Fibroblast of skin of abdomen (primary cell): ENCODE measurements around the gene UBE2E2.

Experiments used
- DNase-seq: peaks from one replicate; pipeline ENCODE4 v3.0.0-alpha.2; 2013

The UBE2E2 gene

GRCh38 chr3:23277688-23278087, 74.6 kb downstream of the UBE2E2 start:
- no peak for DNase-seq

GRCh38 chr3:23283625-23284024, 80.5 kb downstream of the UBE2E2 start:
- DNase-seq, result no peak

- no peak for DNase-seq
These were observed 85.2 kb downstream of the UBE2E2 start for GRCh38 chr3:23288286-23288685.

- DNase-seq, result no peak
These were observed 85.6 kb downstream of the UBE2E2 start for GRCh38 chr3:23288715-23289114.

GRCh38 chr3:23292432-23292831, 89.3 kb downstream of the UBE2E2 start:
- DNase-seq, result no peak

- DNase-seq, result no peak
These were observed 91.8 kb downstream of the UBE2E2 start for GRCh38 chr3:23294770-23295387.

- DNase-seq, result peak; percentile 28
These were observed 98.7 kb downstream of the UBE2E2 start for GRCh38 chr3:23301819-23302218.

GRCh38 chr3:23302271-23302670, 99.1 kb downstream of the UBE2E2 start:
- peak; percentile 53 for DNase-seq

- no peak for DNase-seq
These were observed 100.6 kb downstream of the UBE2E2 start for GRCh38 chr3:23303601-23304217.

- peak; percentile 75 for DNase-seq
These were observed 101.3 kb downstream of the UBE2E2 start for GRCh38 chr3:23304424-23304823.

- peak; percentile 13 for DNase-seq
These were observed 106.0 kb downstream of the UBE2E2 start for GRCh38 chr3:23308986-23309625.

GRCh38 chr3:23312866-23313265, 109.7 kb downstream of the UBE2E2 start:
- DNase-seq, result peak; percentile 40

GRCh38 chr3:23314981-23315762, 112.0 kb downstream of the UBE2E2 start:
- DNase-seq, result peak; percentile 44

- no peak for DNase-seq
These were observed 113.8 kb downstream of the UBE2E2 start for GRCh38 chr3:23316924-23317323.

GRCh38 chr3:23319366-23320312, 116.5 kb downstream of the UBE2E2 start:
- DNase-seq, result no peak

- DNase-seq, result no peak
These were observed 117.8 kb downstream of the UBE2E2 start for GRCh38 chr3:23320586-23321570.

GRCh38 chr3:23324745-23325144, 121.6 kb downstream of the UBE2E2 start:
- DNase-seq, result peak; percentile 70

GRCh38 chr3:23325466-23326065, 122.4 kb downstream of the UBE2E2 start:
- DNase-seq, result no peak

- DNase-seq, result no peak
These were observed 126.5 kb downstream of the UBE2E2 start for GRCh38 chr3:23329471-23330105.

GRCh38 chr3:23330568-23330967, 127.4 kb downstream of the UBE2E2 start:
- no peak for DNase-seq
